Psoas muscle (tissue), 8 donors: Measurements from ENCODE around the gene CROT. TPM values are rescaled to one million over a fixed set of nuclear protein-coding genes. Genes with fewer than 3 reads are reported as not detected.
"Not testable (repeated sequence)": the region's sequence is repeated elsewhere in the genome, so short reads cannot be mapped to it uniquely, and the experiment has no call there.

Experiments
- ATAC-seq, 4 donors: fragments of 200-7000 bp; cut with Tn5 transposase; one replicate each; pipeline ENCODE4 v1.9.1; 2020; ENCODE audit warnings: moderate library complexity in 3 of 4, mild to moderate bottlenecking in 2 of 4
- DNase-seq, 2 donors: peaks; one replicate each; pipeline ENCODE4 v3.0.0-alpha.2; 2020
- H3K27ac ChIP-seq: fragments of 200-600 bp; one replicate; pipeline ENCODE4 v1.8.0; 2022
- H3K27me3 ChIP-seq, 3 donors: fragments of 200-600 bp in 1 of 3; one replicate each; pipeline versions ENCODE4 v1.6.1 to v1.8.0; 2013 to 2022; ENCODE audit warnings: low read length in 2 of 3, mild to moderate bottlenecking in 2 of 3, moderate library complexity in 1 of 3; ENCODE audit not compliant: insufficient read depth in 3 of 3
- H3K36me3 ChIP-seq, 2 donors: fragments of 200-600 bp in 1 of 2; one replicate each; pipeline versions ENCODE4 v1.6.1 to v1.8.0; 2013 to 2022; ENCODE audit warnings: low read depth in 1 of 2, mild to moderate bottlenecking in 1 of 2, moderate library complexity in 1 of 2; ENCODE audit not compliant: insufficient read depth in 1 of 2
- H3K4me1 ChIP-seq: fragments of 200-600 bp; one replicate; pipeline ENCODE4 v1.8.0; 2022
- H3K4me3 ChIP-seq: fragments of 200-600 bp; one replicate; pipeline ENCODE4 v1.8.0; 2022; ENCODE audit warnings: mild to moderate bottlenecking
- H3K9me3 ChIP-seq: fragments of 200-600 bp; one replicate; pipeline ENCODE4 v1.8.0; 2022
- WGBS, 3 donors: extraction: QIAGEN DNeasy Blood & Tissue Kit; methylation state at CpG; one replicate each; pipeline versions ENCODE4 v1.1.6 to v1.1.7; 2013; 5-methylcytosine and 5-hydroxymethylcytosine counted together
- intact Hi-C, 2 donors: fragments of 100-400 bp; cut with DNase I; formaldehyde crosslinking; loops; one replicate each; pipeline versions ENCODE4 v1.11.0 to v1.14.2; 2022
- polyA plus RNA-seq, 3 donors: library from polyadenylated mRNA; stranded (reverse); fragments of 200-250 nt; gene quantifications; one replicate each; pipeline ENCODE4 v1.2.3, GENCODE V29; 2013
- total RNA-seq, 4 donors: library from RNA; stranded (reverse); fragmentation: NEBNext Ultra II Directional in 2 of 4; extraction: Animal tissue kit (Norgen Biotek cat#: 25700) in 2 of 4; gene quantifications; one replicate each; pipeline versions ENCODE4 v1.2.1 to v1.2.4, GENCODE V29; 2021 to 2023
- TF ChIP-seq, protein P1 (sequence below): fragments of 200-600 bp; IDR thresholded peaks from one replicate; pipeline ENCODE4 v1.8.0; 2022; ENCODE audit warnings: antibody characterized with exemption
- donor health status: healthy with polysubstance abuse.
- donor health status: DM: no; HTN: no; CAD: no; lungs with moderate emphysema.
- donor health status: Bipolar disorder and iron deficiency.
- donor health status: healthy.
- donor health status: DM: yes; HTN: yes; CAD: no.
- donor health status: DM: no; HTN: no; CAD: no.
- donor health status: DM: no; HTN: no; CAD: no.
- donor health status: DM: yes; HTN: yes; CAD: no.

CROT gene
- total and polyA plus RNA-seq, 7 donors, result 3.1 to 12.4 (median 8.8) TPM

- DNase-seq (no peak), ATAC-seq (no peak)
- TF ChIP-seq, protein P1, sequence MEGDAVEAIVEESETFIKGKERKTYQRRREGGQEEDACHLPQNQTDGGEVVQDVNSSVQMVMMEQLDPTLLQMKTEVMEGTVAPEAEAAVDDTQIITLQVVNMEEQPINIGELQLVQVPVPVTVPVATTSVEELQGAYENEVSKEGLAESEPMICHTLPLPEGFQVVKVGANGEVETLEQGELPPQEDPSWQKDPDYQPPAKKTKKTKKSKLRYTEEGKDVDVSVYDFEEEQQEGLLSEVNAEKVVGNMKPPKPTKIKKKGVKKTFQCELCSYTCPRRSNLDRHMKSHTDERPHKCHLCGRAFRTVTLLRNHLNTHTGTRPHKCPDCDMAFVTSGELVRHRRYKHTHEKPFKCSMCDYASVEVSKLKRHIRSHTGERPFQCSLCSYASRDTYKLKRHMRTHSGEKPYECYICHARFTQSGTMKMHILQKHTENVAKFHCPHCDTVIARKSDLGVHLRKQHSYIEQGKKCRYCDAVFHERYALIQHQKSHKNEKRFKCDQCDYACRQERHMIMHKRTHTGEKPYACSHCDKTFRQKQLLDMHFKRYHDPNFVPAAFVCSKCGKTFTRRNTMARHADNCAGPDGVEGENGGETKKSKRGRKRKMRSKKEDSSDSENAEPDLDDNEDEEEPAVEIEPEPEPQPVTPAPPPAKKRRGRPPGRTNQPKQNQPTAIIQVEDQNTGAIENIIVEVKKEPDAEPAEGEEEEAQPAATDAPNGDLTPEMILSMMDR, result no peak
- 78 to 80% (median 79%) methylated on average over 3 of the region's 3 CpGs for WGBS, 3 donors
- no peaks in the 10 kb centered on the region for H3K4me1 ChIP-seq
- H3K27me3 ChIP-seq, result no peaks in the 10 kb centered on the region
- no peaks in the 10 kb centered on the region for H3K9me3 ChIP-seq
- H3K36me3 ChIP-seq, result no peaks in the 10 kb centered on the region
- intact Hi-C loops, result no loop called here
- no peak overlapping the region for H3K4me3 ChIP-seq
- no peak overlapping the region for H3K27ac ChIP-seq
Measured at GRCh38 chr7:87316097-87316700, 29.3 kb upstream of the CROT start.

DNA sequence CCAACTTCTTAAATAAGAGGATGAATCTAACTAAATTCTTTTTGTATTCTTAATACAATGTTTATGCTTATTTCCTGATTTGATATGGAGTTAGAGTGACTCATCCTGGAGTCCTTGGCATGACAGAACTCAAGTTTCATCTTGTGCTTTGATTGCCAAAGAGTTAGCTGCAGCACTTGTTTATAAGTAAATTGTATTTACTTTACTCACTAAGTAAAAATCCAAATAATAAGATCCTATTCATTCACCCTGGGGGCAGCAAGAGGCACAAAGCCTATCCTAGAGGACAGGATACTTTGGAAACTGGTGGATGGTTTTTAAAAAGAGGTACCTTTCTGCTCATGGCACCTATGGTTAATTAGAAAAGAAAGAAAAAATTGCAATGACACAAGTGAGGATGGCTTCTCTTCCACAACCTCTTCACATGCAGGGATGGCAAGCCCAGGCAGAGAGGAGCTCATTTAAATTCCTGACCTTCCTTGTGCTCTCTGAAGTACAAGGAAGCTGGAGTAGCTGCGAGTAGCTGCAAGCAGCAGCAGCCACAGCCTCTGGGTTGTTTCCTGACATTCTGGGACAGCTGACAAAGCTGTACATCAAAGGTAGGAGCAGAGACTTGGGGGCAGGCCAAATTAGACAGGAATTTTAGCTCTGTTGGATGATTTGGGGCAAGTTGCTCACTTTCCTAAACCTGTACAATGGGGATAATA is 28.5 kb upstream of the CROT start:
- intact Hi-C loops, result no loop called here
- TF ChIP-seq, protein P1, result no peak
- WGBS, 3 donors, result 16 to 26% (median 22%) methylated on average over 1 of the region's 1 CpG
- no peaks in the 10 kb centered on the region for H3K9me3 ChIP-seq
- H3K4me3 ChIP-seq, result no peak overlapping the region
- ATAC-seq (no peak), DNase-seq (no peak)
- no peak overlapping the region for H3K27ac ChIP-seq
- no peaks in the 10 kb centered on the region for H3K4me1 ChIP-seq
- no peaks in the 10 kb centered on the region for H3K36me3 ChIP-seq
- no peaks in the 10 kb centered on the region for H3K27me3 ChIP-seq

DNA sequence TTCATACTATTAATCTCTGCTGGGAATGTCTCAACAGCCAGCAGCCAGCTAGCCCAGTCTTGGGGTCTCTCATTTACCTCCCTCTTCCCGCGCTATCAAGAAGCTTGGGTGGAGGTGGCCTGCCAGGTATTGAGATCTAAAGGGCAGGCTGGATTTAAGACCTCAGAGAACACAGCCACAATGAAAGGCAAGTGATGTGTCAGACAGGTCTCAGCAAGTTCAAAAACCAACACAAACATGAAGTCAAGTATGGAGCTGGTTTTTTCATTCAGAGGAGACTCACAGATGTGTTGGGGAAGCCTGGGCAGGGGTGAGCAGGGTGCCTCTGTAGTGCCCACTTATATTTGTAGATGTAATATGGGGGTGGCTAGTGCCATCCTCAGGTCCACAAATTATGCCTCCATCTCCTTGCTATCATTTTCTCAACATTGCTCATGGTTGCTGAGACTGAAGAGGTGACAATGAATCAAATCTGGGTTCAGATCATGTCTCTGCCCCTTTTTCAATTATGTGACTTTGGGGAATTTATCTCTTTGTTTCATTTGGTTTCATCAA is 27.7 kb upstream of the CROT start:
- TF ChIP-seq, protein P1, result no peak

DNA sequence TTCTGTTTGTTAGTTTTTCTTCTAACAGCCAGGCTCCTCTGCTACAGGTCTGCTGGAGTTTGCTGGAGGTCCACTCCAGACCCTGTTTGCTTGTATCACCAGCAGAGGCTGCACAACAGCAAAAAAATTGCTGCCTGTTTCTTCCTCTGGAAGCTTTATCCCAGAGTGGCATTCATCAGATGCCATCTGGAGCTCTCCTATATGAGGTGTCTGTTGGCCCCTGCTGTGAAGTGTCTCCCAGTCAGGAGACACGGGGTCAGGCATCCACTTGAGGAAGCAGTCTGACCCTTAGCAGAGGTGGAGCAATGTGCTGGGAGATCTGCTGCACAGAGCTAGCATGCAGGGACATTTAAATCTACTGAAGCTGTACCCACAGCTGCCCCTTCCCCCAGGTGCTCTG is 26.7 kb upstream of the CROT start:
- WGBS, 3 donors, result 58 to 68% (median 58%) methylated on average over 1 of the region's 1 CpG

More for the DNA sequence above, 27.7 kb upstream of the CROT start:
- no peaks in the 10 kb centered on the region for H3K36me3 ChIP-seq
- ATAC-seq (no peak), DNase-seq (no peak)
- H3K27ac ChIP-seq, result no peak overlapping the region
- WGBS, 3 donors, result 98 to 100% (median 100%) methylated on average over 2 of the region's 2 CpGs
- H3K9me3 ChIP-seq, result no peaks in the 10 kb centered on the region
- H3K27me3 ChIP-seq, result no peaks in the 10 kb centered on the region
- intact Hi-C loops, result no loop called here
- H3K4me1 ChIP-seq, result no peaks in the 10 kb centered on the region
- H3K4me3 ChIP-seq, result no peak overlapping the region

DNA sequence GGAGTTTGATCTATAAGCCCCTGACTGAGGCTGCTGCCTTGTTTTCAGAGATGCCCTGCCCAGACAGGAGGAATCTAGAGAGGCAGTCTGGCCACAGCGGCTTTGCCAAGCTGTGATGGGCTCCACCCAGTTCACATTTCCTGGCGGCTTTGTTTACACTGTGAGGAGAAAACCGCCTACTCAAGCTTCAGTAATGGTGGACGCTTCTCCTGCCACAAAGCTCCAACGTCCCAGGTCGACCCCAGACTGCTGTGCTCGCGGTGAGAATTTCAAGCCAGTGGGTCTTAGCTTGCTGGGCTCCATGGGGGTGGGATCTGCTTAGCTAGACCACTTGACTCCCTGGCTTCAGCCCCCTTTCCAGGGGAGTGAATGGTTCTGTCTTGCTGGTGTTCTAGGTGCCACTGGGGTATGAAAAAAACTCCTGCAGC is 26.3 kb upstream of the CROT start:
- intact Hi-C loops, H3K4me3 ChIP-seq: not testable (repeated sequence)

More for the DNA sequence above, 26.7 kb upstream of the CROT start:
- Histone ChIP-seq H3K9me3 (no peaks in the 10 kb centered on the region), H3K27ac (no peak overlapping the region), H3K4me3 (no peak overlapping the region), H3K27me3 (no peaks in the 10 kb centered on the region), H3K4me1 (no peaks in the 10 kb centered on the region), H3K36me3 (no peaks in the 10 kb centered on the region)
- no peak for DNase-seq
- intact Hi-C loops, result no loop called here
- TF ChIP-seq, protein P1, result no peak
- ATAC-seq, result no peak

More for the DNA sequence above, 26.3 kb upstream of the CROT start:
- H3K27ac ChIP-seq, H3K4me1 ChIP-seq, ATAC-seq, H3K36me3 ChIP-seq, H3K9me3 ChIP-seq, DNase-seq, H3K27me3 ChIP-seq: not testable (repeated sequence)
- 61 to 75% (median 61%) methylated on average over 8 of the region's 8 CpGs for WGBS, 3 donors
